ENCODE data around the gene CCSER1. TPM values are rescaled to one million over a fixed set of nuclear protein-coding genes. Genes with fewer than 3 reads are reported as not detected.

CCSER1 gene
- total and polyA plus RNA-seq, 4 donors, result 0.18 to 2.3 (median 1.2) TPM

DNA sequence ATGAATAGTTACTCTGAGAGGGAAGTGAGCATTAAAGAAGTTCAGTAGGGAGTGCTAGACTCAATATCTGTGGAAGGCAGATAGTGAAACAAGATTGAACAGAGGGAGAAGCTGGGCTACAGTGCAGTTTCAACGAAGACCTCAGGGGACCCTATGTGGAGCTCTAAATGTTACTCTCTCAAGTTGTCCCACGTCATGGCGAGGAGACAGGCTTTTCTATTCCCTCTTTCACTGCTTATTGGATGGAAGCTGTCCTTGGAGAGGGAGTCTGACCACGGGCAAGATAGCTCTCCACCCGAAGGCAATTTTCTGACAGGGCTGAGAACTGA is 42.3 kb upstream of the CCSER1 start:
- no peaks in the 10 kb centered on the region for H3K4me1 ChIP-seq (ENCODE audit: control insufficient read depth in 4 of 4, insufficient read depth in 4 of 4, low read length in 3 of 4)
- no peaks in the 10 kb centered on the region for H3K9me3 ChIP-seq (ENCODE audit: control insufficient read depth in 4 of 4, low read length in 3 of 4)
- 70% methylated on average over 5 of the region's 5 CpGs for WGBS
- no peak overlapping the region for H3K27ac ChIP-seq (ENCODE audit: low read depth in 1 of 2, low read length in 2 of 2)
- no peaks in the 10 kb centered on the region for H3K36me3 ChIP-seq (ENCODE audit: control insufficient read depth in 4 of 4, insufficient read depth in 3 of 4, low read depth in 1 of 4, low read length in 3 of 4)
- no peak overlapping the region for H3K9ac ChIP-seq (ENCODE audit: low read depth in 1 of 2, low read length in 2 of 2)
- H3K27me3 ChIP-seq (ENCODE audit: control insufficient read depth in 4 of 4, insufficient read depth in 4 of 4, low read length in 3 of 4), result no peaks in the 10 kb centered on the region
- H3K4me3 ChIP-seq (ENCODE audit: low read depth in 1 of 3, low read length in 3 of 3), result no peak overlapping the region
- TF ChIP-seq TAF1 (conservative IDR thresholded peaks at IDR 0.05), result no peak
- TF ChIP-seq, protein P1, sequence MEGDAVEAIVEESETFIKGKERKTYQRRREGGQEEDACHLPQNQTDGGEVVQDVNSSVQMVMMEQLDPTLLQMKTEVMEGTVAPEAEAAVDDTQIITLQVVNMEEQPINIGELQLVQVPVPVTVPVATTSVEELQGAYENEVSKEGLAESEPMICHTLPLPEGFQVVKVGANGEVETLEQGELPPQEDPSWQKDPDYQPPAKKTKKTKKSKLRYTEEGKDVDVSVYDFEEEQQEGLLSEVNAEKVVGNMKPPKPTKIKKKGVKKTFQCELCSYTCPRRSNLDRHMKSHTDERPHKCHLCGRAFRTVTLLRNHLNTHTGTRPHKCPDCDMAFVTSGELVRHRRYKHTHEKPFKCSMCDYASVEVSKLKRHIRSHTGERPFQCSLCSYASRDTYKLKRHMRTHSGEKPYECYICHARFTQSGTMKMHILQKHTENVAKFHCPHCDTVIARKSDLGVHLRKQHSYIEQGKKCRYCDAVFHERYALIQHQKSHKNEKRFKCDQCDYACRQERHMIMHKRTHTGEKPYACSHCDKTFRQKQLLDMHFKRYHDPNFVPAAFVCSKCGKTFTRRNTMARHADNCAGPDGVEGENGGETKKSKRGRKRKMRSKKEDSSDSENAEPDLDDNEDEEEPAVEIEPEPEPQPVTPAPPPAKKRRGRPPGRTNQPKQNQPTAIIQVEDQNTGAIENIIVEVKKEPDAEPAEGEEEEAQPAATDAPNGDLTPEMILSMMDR (IDR thresholded peaks at IDR 0.05; ENCODE audit: low read depth, low read length, missing input control), result no peak
- DNase-seq (ENCODE audit: low spot score), result no peak

DNA sequence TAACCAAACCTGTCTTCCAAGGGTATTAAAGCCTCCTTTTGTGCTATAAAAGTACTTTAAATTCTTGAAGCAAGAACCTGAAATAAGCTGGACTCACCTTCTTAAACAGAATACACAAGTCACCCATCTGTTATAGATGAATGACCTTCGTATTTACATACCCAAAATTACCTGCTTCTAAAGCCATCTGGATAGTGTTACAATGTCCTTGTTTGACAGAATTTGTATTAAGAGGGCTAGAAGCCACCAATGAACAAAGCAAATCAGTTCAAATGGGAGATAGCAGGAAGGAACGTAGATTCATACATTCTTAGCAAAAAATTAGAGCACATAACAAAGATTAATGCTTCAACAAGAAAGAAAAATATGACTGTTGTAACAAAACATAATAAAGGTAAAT is 33.7 kb upstream of the CCSER1 start:
- no peaks in the 10 kb centered on the region for H3K27me3 ChIP-seq (ENCODE audit: control insufficient read depth in 4 of 4, insufficient read depth in 4 of 4, low read length in 3 of 4)
- no peaks in the 10 kb centered on the region for H3K36me3 ChIP-seq (ENCODE audit: control insufficient read depth in 4 of 4, insufficient read depth in 3 of 4, low read depth in 1 of 4, low read length in 3 of 4)
- DNase-seq (ENCODE audit: low spot score), result no peak
- H3K9ac ChIP-seq (ENCODE audit: low read depth in 1 of 2, low read length in 2 of 2), result no peak overlapping the region
- H3K9me3 ChIP-seq (ENCODE audit: control insufficient read depth in 4 of 4, low read length in 3 of 4), result no peaks in the 10 kb centered on the region
- 51% methylated on average over 2 of the region's 2 CpGs for WGBS
- H3K4me3 ChIP-seq (ENCODE audit: low read depth in 1 of 3, low read length in 3 of 3), result no peak overlapping the region
- H3K27ac ChIP-seq (ENCODE audit: low read depth in 1 of 2, low read length in 2 of 2), result no peak overlapping the region
- no peak for TF ChIP-seq HNF4G (IDR thresholded peaks at IDR 0.05)
- TF ChIP-seq JUND (IDR thresholded peaks at IDR 0.05), result no peak
- no peak for TF ChIP-seq YY1 (IDR thresholded peaks at IDR 0.05)
- TF ChIP-seq RXRA (IDR thresholded peaks at IDR 0.05), result no peak
- TF ChIP-seq RAD21 (IDR thresholded peaks at IDR 0.05), result no peak
- TF ChIP-seq, protein P2, sequence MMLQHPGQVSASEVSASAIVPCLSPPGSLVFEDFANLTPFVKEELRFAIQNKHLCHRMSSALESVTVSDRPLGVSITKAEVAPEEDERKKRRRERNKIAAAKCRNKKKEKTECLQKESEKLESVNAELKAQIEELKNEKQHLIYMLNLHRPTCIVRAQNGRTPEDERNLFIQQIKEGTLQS (IDR thresholded peaks at IDR 0.05), result no peak
- TF ChIP-seq GABPA (IDR thresholded peaks at IDR 0.05 in 1 of 2, conservative IDR thresholded peaks at IDR 0.05 in 1 of 2), result no peak
- TF ChIP-seq NR2F2 (IDR thresholded peaks at IDR 0.05), result no peak
- TF ChIP-seq, protein P3, sequence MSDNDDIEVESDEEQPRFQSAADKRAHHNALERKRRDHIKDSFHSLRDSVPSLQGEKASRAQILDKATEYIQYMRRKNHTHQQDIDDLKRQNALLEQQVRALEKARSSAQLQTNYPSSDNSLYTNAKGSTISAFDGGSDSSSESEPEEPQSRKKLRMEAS (IDR thresholded peaks at IDR 0.05), result no peak
- TF ChIP-seq, protein P4, sequence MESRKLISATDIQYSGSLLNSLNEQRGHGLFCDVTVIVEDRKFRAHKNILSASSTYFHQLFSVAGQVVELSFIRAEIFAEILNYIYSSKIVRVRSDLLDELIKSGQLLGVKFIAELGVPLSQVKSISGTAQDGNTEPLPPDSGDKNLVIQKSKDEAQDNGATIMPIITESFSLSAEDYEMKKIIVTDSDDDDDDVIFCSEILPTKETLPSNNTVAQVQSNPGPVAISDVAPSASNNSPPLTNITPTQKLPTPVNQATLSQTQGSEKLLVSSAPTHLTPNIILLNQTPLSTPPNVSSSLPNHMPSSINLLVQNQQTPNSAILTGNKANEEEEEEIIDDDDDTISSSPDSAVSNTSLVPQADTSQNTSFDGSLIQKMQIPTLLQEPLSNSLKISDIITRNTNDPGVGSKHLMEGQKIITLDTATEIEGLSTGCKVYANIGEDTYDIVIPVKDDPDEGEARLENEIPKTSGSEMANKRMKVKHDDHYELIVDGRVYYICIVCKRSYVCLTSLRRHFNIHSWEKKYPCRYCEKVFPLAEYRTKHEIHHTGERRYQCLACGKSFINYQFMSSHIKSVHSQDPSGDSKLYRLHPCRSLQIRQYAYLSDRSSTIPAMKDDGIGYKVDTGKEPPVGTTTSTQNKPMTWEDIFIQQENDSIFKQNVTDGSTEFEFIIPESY (IDR thresholded peaks at IDR 0.05), result no peak
- no peak for TF ChIP-seq EGR1 (IDR thresholded peaks at IDR 0.05; ENCODE audit: low read depth in 2 of 2)
- TF ChIP-seq, protein P1 (IDR thresholded peaks at IDR 0.05; ENCODE audit: low read depth, low read length, missing input control), result no peak
- TF ChIP-seq FOXA1 (IDR thresholded peaks at IDR 0.05), result no peak
- TF ChIP-seq FOXA2 (IDR thresholded peaks at IDR 0.05), result no peak
- no peak for TF ChIP-seq HNF4A (conservative IDR thresholded peaks at IDR 0.05)
- H3K4me1 ChIP-seq (ENCODE audit: control insufficient read depth in 4 of 4, insufficient read depth in 4 of 4, low read length in 3 of 4), result no peaks in the 10 kb centered on the region

Measured in liver (tissue), 9 donors.